C4-2B (cell line): ENCODE results near the gene MAP1LC3B2.

ENCODE experiments used
- H3K27ac ChIP-seq: fragments of 450-650 bp; 2 replicates; pipeline ENCODE4 v1.5.1; 2017
- ZFX ChIP-seq: fragments of 450-650 bp; IDR thresholded peaks from 2 replicates; pipeline ENCODE4 v1.6.1; 2017
- TF ChIP-seq, protein P1 (sequence below): fragments of 450-650 bp; conservative IDR thresholded peaks from 2 replicates; pipeline ENCODE4 v1.5.1; 2017; ENCODE audit warnings: mild to moderate bottlenecking

Gene MAP1LC3B2

GRCh38 chr12:116616536-116617248 is 57.5 kb downstream of the MAP1LC3B2 start:
- no peak overlapping the region for H3K27ac ChIP-seq
- TF ChIP-seq ZFX: no peak
- TF ChIP-seq, protein P1, sequence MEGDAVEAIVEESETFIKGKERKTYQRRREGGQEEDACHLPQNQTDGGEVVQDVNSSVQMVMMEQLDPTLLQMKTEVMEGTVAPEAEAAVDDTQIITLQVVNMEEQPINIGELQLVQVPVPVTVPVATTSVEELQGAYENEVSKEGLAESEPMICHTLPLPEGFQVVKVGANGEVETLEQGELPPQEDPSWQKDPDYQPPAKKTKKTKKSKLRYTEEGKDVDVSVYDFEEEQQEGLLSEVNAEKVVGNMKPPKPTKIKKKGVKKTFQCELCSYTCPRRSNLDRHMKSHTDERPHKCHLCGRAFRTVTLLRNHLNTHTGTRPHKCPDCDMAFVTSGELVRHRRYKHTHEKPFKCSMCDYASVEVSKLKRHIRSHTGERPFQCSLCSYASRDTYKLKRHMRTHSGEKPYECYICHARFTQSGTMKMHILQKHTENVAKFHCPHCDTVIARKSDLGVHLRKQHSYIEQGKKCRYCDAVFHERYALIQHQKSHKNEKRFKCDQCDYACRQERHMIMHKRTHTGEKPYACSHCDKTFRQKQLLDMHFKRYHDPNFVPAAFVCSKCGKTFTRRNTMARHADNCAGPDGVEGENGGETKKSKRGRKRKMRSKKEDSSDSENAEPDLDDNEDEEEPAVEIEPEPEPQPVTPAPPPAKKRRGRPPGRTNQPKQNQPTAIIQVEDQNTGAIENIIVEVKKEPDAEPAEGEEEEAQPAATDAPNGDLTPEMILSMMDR: no peak

DNA sequence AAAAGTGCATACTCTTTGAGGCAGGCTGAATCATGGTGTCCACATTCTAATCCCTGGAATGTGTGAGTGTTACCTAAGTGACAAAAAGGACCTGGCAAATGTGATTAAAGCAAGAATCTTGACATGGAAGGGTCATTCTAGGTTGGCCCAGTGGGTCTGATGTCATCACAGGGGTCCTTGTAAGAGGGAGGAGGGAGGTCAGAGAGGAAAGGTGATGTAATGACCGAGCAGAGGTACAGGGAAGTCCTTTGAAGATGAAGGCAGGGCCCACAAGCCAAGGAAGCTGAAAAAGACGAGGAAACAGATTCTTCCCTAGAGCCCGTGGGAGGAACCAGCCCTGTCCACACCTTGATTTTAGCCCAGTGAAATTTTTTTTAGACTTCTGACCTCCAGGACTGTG is 60.1 kb downstream of the MAP1LC3B2 start:
- TF ChIP-seq, protein P1: no peak
- TF ChIP-seq ZFX: no peak
- no peak overlapping the region for H3K27ac ChIP-seq

DNA sequence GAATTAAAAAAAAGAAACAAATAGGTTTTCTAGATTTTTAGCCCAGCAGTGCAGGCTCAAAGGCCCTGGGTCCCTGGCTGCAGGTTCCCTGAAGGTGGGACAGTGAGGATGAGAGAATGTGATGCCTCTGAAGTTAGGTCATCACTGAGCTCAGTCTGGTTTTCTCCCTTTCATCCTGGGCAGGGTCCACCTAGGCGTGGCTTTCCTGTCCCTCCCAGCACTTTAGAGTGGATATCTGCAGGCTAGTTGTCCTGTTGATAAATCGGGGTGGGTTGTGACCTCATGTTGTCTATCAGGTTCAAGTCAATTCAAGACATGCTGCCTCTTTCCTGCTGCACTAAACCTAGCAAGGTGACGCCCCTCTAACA is 60.9 kb downstream of the MAP1LC3B2 start:
- no peak overlapping the region for H3K27ac ChIP-seq
- TF ChIP-seq, protein P1: no peak
- no peak for TF ChIP-seq ZFX

DNA sequence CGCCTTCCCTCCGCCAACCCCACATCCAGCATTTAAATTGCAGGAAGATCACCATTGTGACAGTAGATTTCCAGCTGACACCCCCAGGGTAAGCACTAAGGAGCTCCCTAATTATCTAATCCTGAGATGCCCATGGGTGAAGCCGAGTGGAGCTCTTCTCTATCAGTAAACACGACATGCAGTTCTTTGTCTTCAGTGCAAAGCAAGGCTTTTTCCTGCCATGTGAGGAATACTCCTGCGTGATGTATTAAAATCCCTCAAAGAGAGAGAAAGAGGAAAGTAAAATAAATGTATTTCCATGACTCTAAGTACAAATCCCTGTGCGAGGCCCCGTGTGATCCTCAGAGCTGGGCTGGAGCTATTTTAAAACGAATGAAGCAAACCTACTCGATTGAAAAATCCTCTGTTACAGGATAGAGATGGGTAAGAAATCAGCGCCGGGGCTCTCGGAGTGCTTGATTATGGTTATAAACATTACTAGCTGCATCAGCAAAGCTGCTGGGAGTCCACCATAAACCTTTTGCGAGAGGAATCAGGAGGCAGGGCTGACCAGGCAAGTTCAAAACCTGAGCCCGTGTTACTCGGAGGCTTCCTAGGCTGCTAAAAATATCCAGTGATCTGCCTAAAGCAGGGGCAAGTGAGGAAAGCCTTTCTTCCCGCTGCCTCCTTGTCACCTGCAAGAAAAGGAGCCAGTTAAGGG is 61.5 kb downstream of the MAP1LC3B2 start:
- no peak overlapping the region for H3K27ac ChIP-seq
- TF ChIP-seq, protein P1: no peak
- TF ChIP-seq ZFX: no peak

DNA sequence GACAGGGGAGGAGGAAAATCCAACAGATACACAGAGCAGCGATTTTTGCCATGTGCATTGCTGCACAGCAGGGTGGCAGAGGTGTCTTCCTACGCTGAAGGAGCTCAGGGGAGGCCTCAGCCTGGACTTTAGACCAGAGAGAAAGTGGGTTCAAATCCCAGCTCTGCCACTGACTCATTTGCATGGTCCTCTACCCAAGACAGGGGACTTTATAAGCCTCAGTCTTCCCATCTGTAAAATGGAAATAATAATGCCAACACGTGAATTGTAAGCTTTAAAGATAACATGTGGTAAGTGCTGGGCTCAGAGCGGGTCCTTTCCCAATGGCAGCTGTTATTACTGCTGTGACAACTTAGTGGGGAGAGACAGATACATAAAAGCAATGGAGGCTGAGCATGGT is 62.0 kb downstream of the MAP1LC3B2 start:
- TF ChIP-seq ZFX: no peak
- TF ChIP-seq, protein P1: no peak
- H3K27ac ChIP-seq: no peak overlapping the region

DNA sequence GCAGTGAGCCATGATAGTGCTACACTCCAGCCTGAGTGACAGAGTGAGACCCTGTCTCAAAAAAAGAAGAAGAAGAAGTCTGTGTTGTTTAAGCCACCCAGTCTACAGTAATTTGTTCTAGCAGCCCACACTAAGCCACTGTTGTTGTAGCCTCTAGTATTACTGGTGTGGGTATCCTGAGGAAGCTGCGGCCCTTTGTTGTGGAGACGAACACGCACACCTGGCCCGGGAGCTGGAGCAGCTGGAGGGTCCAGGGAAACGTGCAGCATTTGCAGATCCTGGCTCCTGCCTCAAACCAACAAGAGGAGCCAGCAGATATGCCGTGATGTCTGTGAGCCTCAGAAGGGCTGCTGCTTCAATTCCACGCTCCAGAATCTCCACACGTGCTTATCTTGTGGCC is 65.3 kb downstream of the MAP1LC3B2 start:
- TF ChIP-seq, protein P1: no peak
- TF ChIP-seq ZFX: no peak
- H3K27ac ChIP-seq: no peak overlapping the region

DNA sequence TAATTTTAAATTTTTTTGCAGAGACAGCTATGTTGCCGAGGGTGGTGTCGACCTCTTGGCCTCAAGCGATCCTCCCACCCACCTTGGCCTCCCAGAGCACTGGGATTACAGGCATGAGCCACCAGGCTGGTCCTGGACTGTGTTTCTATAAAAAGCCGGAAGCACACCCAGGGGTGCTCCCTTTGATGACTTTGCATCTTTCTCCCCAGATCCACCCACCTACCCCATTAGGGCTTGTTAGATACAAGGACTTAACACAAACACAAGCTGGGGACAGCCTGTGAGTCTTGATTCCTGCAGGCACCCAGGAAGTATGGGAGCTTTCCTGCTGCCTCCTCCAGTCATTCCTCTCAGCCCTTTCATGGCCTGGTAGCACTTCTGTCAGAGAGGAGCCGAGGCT is 67.0 kb downstream of the MAP1LC3B2 start:
- H3K27ac ChIP-seq: no peak overlapping the region
- TF ChIP-seq, protein P1: no peak
- no peak for TF ChIP-seq ZFX
